ENCODE measurements around the gene MKKS. TPM values are rescaled to one million over a fixed set of nuclear protein-coding genes. Genes with fewer than 3 reads are reported as not detected.

Gene MKKS
- total RNA-seq, 4 donors from 2014 or later, result 0.80 to 22.5 (median 17.6) TPM

DNA sequence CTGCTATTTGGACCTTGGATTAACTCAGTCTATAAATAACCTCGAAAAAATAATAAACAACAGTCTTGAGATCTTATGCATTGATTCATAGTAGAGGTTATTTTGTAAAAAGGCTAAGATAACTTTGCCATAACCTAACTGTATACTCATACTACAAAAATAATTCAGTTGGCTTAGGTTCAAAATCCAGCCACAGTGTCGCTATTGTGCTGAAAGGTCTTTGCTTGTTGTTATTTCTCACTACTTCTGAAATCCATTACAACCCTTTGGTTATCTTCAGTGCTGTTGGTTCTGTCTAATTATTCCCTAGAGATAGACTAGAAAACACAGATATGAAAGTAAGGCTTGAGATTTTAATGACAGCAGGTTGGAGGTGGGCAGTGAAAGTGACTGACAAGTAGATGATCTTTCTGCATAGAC is 74.4 kb downstream of the MKKS start:
- H3K9me3 ChIP-seq, result no peaks in the 10 kb centered on the region
- no peaks in the 10 kb centered on the region for H3K4me1 ChIP-seq
- in situ Hi-C loops (cut with MboI; ENCODE audit: low pct_ligation_motif_present in 1 of 4, low pct_unique_long_range_greater_than_20kb in 1 of 4, low sequenced_read_pairs in 3 of 4), result no loop called here
- H3K27ac ChIP-seq, result no peak overlapping the region
- no peaks in the 10 kb centered on the region for H3K36me3 ChIP-seq
- TF ChIP-seq POLR2A (IDR thresholded peaks at IDR 0.05), result no peak
- no peak for TF ChIP-seq POLR2AphosphoS5 (IDR thresholded peaks at IDR 0.05)
- TF ChIP-seq, protein P1, sequence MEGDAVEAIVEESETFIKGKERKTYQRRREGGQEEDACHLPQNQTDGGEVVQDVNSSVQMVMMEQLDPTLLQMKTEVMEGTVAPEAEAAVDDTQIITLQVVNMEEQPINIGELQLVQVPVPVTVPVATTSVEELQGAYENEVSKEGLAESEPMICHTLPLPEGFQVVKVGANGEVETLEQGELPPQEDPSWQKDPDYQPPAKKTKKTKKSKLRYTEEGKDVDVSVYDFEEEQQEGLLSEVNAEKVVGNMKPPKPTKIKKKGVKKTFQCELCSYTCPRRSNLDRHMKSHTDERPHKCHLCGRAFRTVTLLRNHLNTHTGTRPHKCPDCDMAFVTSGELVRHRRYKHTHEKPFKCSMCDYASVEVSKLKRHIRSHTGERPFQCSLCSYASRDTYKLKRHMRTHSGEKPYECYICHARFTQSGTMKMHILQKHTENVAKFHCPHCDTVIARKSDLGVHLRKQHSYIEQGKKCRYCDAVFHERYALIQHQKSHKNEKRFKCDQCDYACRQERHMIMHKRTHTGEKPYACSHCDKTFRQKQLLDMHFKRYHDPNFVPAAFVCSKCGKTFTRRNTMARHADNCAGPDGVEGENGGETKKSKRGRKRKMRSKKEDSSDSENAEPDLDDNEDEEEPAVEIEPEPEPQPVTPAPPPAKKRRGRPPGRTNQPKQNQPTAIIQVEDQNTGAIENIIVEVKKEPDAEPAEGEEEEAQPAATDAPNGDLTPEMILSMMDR (IDR thresholded peaks at IDR 0.05), result no peak
- TF ChIP-seq EP300 (IDR thresholded peaks at IDR 0.05; ENCODE audit: low read depth), result no peak
- 25 to 28% methylated on average over 2 of the region's 2 CpGs for WGBS, 2 donors (ENCODE audit: low coverage in 1 of 2)
- intact Hi-C loops (cut with DNase I; ENCODE audit: low total_unique reads), result no loop called here
- no peaks in the 10 kb centered on the region for H3K27me3 ChIP-seq
- no peak overlapping the region for H3K4me3 ChIP-seq
- DNase-seq, result no peak

DNA sequence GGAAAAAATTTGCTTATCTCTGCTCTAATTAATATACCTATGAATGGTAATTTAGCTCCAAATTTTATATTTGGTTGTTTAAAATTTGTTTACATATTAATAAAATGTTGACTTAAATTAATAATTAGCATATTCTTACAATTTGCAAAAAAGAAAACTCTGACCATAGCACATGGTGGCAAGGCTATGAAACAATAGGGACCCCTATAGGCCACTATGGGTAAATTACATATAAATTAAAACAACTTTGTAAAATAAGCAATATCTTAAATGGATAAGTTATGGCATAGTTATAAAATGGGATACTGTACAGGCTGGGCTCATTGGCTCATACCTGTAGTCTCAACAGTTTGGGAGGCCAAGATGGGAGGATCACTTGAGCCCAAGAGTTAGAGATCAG is 76.0 kb downstream of the MKKS start:
- intact Hi-C loops (cut with DNase I; ENCODE audit: low total_unique reads), result no loop called here
- no peaks in the 10 kb centered on the region for H3K9me3 ChIP-seq
- H3K36me3 ChIP-seq, result no peaks in the 10 kb centered on the region
- TF ChIP-seq EP300 (IDR thresholded peaks at IDR 0.05; ENCODE audit: low read depth) (no peak), POLR2AphosphoS5 (IDR thresholded peaks at IDR 0.05) (no peak), POLR2A (IDR thresholded peaks at IDR 0.05) (no peak)
- TF ChIP-seq, protein P1 (IDR thresholded peaks at IDR 0.05), result no peak
- H3K27me3 ChIP-seq, result no peaks in the 10 kb centered on the region
- H3K27ac ChIP-seq, result no peak overlapping the region
- in situ Hi-C loops (cut with MboI; ENCODE audit: low pct_ligation_motif_present in 1 of 4, low pct_unique_long_range_greater_than_20kb in 1 of 4, low sequenced_read_pairs in 3 of 4), result no loop called here
- no peaks in the 10 kb centered on the region for H3K4me1 ChIP-seq
- no peak for DNase-seq
- no peak overlapping the region for H3K4me3 ChIP-seq

DNA sequence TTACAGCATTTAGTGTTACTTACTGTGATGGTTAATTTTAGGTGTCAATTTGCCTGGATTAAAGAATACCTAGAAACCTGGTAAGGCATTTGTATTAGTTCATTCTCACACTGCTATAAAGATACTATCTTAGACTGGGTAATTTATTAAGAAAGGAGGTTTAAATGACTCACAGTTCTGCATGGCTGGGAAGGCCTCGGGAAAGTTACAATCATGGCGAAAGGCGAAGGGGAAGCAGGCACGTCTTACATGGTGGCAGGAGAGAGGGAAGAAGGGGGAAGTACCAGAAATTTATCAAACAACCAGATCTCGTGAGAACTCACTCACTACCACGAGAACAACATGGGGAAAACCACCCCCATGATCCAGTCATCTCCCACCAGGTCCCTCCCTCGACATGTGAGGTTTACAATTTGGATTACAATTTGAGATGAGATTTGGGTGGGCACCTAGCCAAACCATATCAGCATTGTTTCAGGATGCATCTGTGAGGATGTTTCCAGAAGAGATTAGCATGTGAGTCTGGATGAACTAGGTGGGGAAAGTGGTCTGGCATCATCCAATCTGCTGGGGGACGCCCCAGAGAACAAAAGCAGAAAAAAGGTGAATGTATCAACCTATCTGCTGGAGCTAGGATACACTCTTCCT is 76.8 kb downstream of the MKKS start:
- intact Hi-C loops (cut with DNase I; ENCODE audit: low total_unique reads) (no loop called here), in situ Hi-C loops (cut with MboI; ENCODE audit: low pct_ligation_motif_present in 1 of 4, low pct_unique_long_range_greater_than_20kb in 1 of 4, low sequenced_read_pairs in 3 of 4) (no loop called here)
- Histone ChIP-seq H3K27ac (no peak overlapping the region), H3K27me3 (no peaks in the 10 kb centered on the region), H3K4me3 (no peak overlapping the region), H3K36me3 (no peaks in the 10 kb centered on the region), H3K9me3 (no peaks in the 10 kb centered on the region), H3K4me1 (no peaks in the 10 kb centered on the region)
- TF ChIP-seq EP300 (IDR thresholded peaks at IDR 0.05; ENCODE audit: low read depth) (no peak), POLR2AphosphoS5 (IDR thresholded peaks at IDR 0.05) (no peak), POLR2A (IDR thresholded peaks at IDR 0.05) (no peak)
- TF ChIP-seq, protein P1 (IDR thresholded peaks at IDR 0.05), result no peak
- 73 to 75% methylated on average over 5 to 8 of the region's 8 CpGs for WGBS, 2 donors (ENCODE audit: low coverage in 1 of 2)
- no peak for DNase-seq

DNA sequence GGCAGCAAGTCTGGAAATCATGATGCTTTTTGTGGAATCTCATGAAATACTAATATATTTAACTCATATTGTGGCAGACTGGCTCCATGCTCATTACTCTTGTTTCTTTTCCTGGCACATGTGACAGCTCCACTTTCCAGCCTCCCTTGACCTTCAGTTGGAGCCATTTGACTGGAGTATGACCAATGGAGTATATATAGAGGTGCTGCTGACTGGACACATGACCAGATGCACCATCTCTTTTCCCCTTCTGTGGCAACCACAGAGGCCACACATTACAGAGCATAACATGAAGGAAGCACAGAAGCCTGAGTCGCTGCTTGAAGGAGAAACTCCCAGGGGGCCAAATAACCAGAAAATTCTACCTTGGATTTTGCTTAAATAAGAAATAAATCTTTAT is 77.4 kb downstream of the MKKS start:
- H3K4me3 ChIP-seq, result no peak overlapping the region
- H3K27me3 ChIP-seq, result no peaks in the 10 kb centered on the region
- H3K9me3 ChIP-seq, result no peaks in the 10 kb centered on the region
- no peaks in the 10 kb centered on the region for H3K4me1 ChIP-seq
- TF ChIP-seq, protein P1 (IDR thresholded peaks at IDR 0.05), result no peak
- TF ChIP-seq EP300 (IDR thresholded peaks at IDR 0.05; ENCODE audit: low read depth), result no peak
- no peak for TF ChIP-seq POLR2AphosphoS5 (IDR thresholded peaks at IDR 0.05)
- TF ChIP-seq POLR2A (IDR thresholded peaks at IDR 0.05), result no peak
- H3K27ac ChIP-seq, result no peak overlapping the region
- no peak for DNase-seq
- in situ Hi-C loops (cut with MboI; ENCODE audit: low pct_ligation_motif_present in 1 of 4, low pct_unique_long_range_greater_than_20kb in 1 of 4, low sequenced_read_pairs in 3 of 4) (no loop called here), intact Hi-C loops (cut with DNase I; ENCODE audit: low total_unique reads) (no loop called here)
- WGBS, 2 donors (ENCODE audit: low coverage in 1 of 2), result 79% methylated on average over 1 of the region's 1 CpG; no CpG with 5 or more reads in 1 of the 2 donors
- H3K36me3 ChIP-seq, result no peaks in the 10 kb centered on the region
